HCT116 (cell line): ENCODE results near the gene LAMP1. TPM values are rescaled to one million over a fixed set of nuclear protein-coding genes. Genes with fewer than 3 reads are reported as not detected.

Experiments
- ATAC-seq: fragments of 200-7000 bp; cut with Tn5 transposase; 2 replicates; pipeline ENCODE4 v1.9.1; 2020; ENCODE audit warnings: mild to moderate bottlenecking, moderate library complexity
- BruUV-seq: library from RNA; stranded (reverse); fragments of 400-500 nt; replicated peaks from 2 replicates; lab custom pipeline; 2021; lab: Mats Ljungman, UMichigan
- CTCF ChIA-PET: fragments of 300-600 bp; sonication (Branson Sonifier 250); formaldehyde crosslinking; loops from one replicate; lab custom pipeline; 2021; ENCODE audit warnings: antibody characterized with exemption; lab: Charles Lee
- POLR2A ChIA-PET: fragments of 300-600, 350-600 bp; sonication (Branson Sonifier 250); formaldehyde crosslinking; loops from one replicate; lab custom pipeline; 2021; ENCODE audit warnings: antibody characterized with exemption; lab: Charles Lee
- RAD21 ChIA-PET, 2 experiments: fragments of 300-600 bp; sonication (Branson Sonifier 250); formaldehyde crosslinking; loops; one replicate each; lab custom pipeline; 2023; ENCODE audit warnings: low total read pairs in 2 of 2; ENCODE audit not compliant: uncharacterized antibody in 2 of 2, unreplicated experiment in 2 of 2, low non-redundant PET in 1 of 2; lab: Charles Lee
- DNase-seq: peaks from one replicate; pipeline ENCODE4 v3.0.0-alpha.2; 2010; ENCODE audit warnings: low read depth, low spot score
- H2AFZ ChIP-seq: fragments of 200-600 bp; shearing (Covaris generic), sonication (generic); 2 replicates; pipeline ENCODE4 v1.6.1; 2017; ENCODE audit warnings: low read depth, mixed run types, mixed read lengths, antibody characterized with exemption, low read length; ENCODE audit not compliant: poor library complexity, severe bottlenecking
- H3K27ac ChIP-seq: 2 replicates; pipeline ENCODE4 v1.5.1; 2012; ENCODE audit warnings: low read depth, low read length
- H3K27me3 ChIP-seq: fragments of 200-600 bp; sonication (generic); 2 replicates; pipeline ENCODE4 v1.6.1; 2016; ENCODE audit warnings: mixed run types, low read length, mixed read lengths; ENCODE audit not compliant: insufficient read depth
- H3K36me3 ChIP-seq, 2 experiments: fragments of 200-500 bp in 1 of 2; fragments of 200-600 bp in 1 of 2; sonication (Bioruptor generic) in 1 of 2; sonication (generic) in 1 of 2; 2 replicates each; pipeline versions ENCODE4 v1.5.1 to v1.6.1; 2014 to 2016; ENCODE audit warnings: low read length in 2 of 2, inconsistent platforms in 1 of 2, mixed read lengths in 1 of 2, mixed run types in 1 of 2; ENCODE audit not compliant: insufficient read depth in 2 of 2, control insufficient read depth in 1 of 2
- H3K4me1 ChIP-seq, 2 experiments: fragments of 200-600 bp in 1 of 2; sonication (generic) in 1 of 2; 2 replicates each; pipeline versions ENCODE4 v1.5.1 to v1.6.1; 2012 to 2017; ENCODE audit warnings: low read length in 2 of 2, inconsistent platforms in 1 of 2, mild to moderate bottlenecking in 1 of 2, mixed read lengths in 1 of 2, mixed run types in 1 of 2, moderate library complexity in 1 of 2; ENCODE audit not compliant: insufficient read depth in 2 of 2, control insufficient read depth in 1 of 2
- H3K4me2 ChIP-seq: fragments of 200-600 bp; sonication (generic); 2 replicates; pipeline ENCODE4 v1.6.1; 2017; ENCODE audit warnings: mixed run types, low read length, mixed read lengths
- H3K4me3 ChIP-seq, 2 experiments: fragments of 200-600 bp in 1 of 2; sonication (generic) in 1 of 2; replicated peaks in 1 of 2; 2 replicates each; pipeline ENCODE4 v1.5.1; 2011 to 2016; ENCODE audit warnings: low read length in 2 of 2, control low read depth in 1 of 2, low read depth in 1 of 2, mild to moderate bottlenecking in 1 of 2, mixed read lengths in 1 of 2, mixed run types in 1 of 2
- H3K79me2 ChIP-seq: fragments of 200-600 bp; sonication (generic); 2 replicates; pipeline ENCODE4 v1.6.1; 2017; ENCODE audit warnings: mild to moderate bottlenecking, mixed run types, low read length, moderate library complexity, mixed read lengths; ENCODE audit not compliant: insufficient read depth
- H3K9ac ChIP-seq: fragments of 200-600 bp; sonication (generic); 2 replicates; pipeline ENCODE4 v1.6.1; 2016; ENCODE audit warnings: low read length, mixed read lengths
- H3K9me2 ChIP-seq: fragments of 200-600 bp; sonication (generic), shearing (Covaris generic); 2 replicates; pipeline ENCODE4 v1.6.1; 2017; ENCODE audit warnings: mixed run types, mild to moderate bottlenecking, moderate library complexity; ENCODE audit not compliant: insufficient read depth
- H3K9me3 ChIP-seq, 2 experiments: fragments of 200-500 bp in 1 of 2; fragments of 200-600 bp in 1 of 2; sonication (Bioruptor generic) in 1 of 2; sonication (generic) in 1 of 2; 2 replicates each; pipeline ENCODE4 v1.6.1; 2014 to 2017; ENCODE audit warnings: low read length in 2 of 2, mixed read lengths in 2 of 2, inconsistent platforms in 1 of 2, low read depth in 1 of 2, mild to moderate bottlenecking in 1 of 2, mixed run types in 1 of 2, moderate library complexity in 1 of 2; ENCODE audit not compliant: control insufficient read depth in 1 of 2, insufficient read depth in 1 of 2
- H4K20me1 ChIP-seq: fragments of 200-600 bp; sonication (generic), shearing (Covaris generic); 2 replicates; pipeline ENCODE4 v1.6.1; 2017; ENCODE audit warnings: mixed run types, mild to moderate bottlenecking, moderate library complexity; ENCODE audit not compliant: insufficient read depth
- CBX3 ChIP-seq: IDR thresholded peaks from 2 replicates; pipeline ENCODE4 v1.6.1; 2012; ENCODE audit warnings: low read depth
- CEBPB ChIP-seq: IDR thresholded peaks from 2 replicates; pipeline ENCODE4 v1.6.1; 2012; ENCODE audit warnings: low read depth
- EZH2 ChIP-seq: fragments of 200-600 bp; sonication (generic); IDR thresholded peaks from 2 replicates; pipeline ENCODE4 v1.6.1; 2017; ENCODE audit warnings: antibody characterized with exemption, mixed run types
- EZH2phosphoT487 ChIP-seq: fragments of 200-600 bp; IDR thresholded peaks from 2 replicates; pipeline ENCODE4 v1.6.1; 2018; ENCODE audit warnings: antibody characterized with exemption, borderline replicate concordance
- JUND ChIP-seq: IDR thresholded peaks from 2 replicates; pipeline ENCODE4 v1.6.1; 2012
- MAX ChIP-seq: IDR thresholded peaks from 2 replicates; pipeline ENCODE4 v1.6.1; 2012
- POLR2AphosphoS5 ChIP-seq: IDR thresholded peaks from 2 replicates; pipeline ENCODE4 v1.6.1; 2011; ENCODE audit warnings: mild to moderate bottlenecking, low read depth, low read length, moderate library complexity
- SP1 ChIP-seq: IDR thresholded peaks from 2 replicates; pipeline ENCODE4 v1.6.1; 2012; ENCODE audit warnings: low read depth
- TCF7L2 ChIP-seq: IDR thresholded peaks from 2 replicates; pipeline ENCODE4 v1.7.0; 2011; ENCODE audit warnings: borderline replicate concordance, inconsistent platforms; ENCODE audit not compliant: insufficient read depth, insufficient read length; ENCODE audit errors: extremely low read depth
- YY1 ChIP-seq: IDR thresholded peaks from 2 replicates; pipeline ENCODE4 v1.6.1; 2011; ENCODE audit warnings: low read length, low read depth, moderate library complexity, mild to moderate bottlenecking; ENCODE audit not compliant: insufficient replicate concordance; ENCODE audit errors: extremely low read depth
- ZFX ChIP-seq: fragments of 450-650 bp; IDR thresholded peaks from 2 replicates; pipeline ENCODE4 v1.6.1; 2017
- intact Hi-C: fragments of 100-400 bp; cut with micrococcal nuclease; formaldehyde crosslinking; loops from 2 replicates; pipeline ENCODE4 v1.10.0; 2022
- total RNA-seq: library from RNA; stranded (reverse); gene quantifications from one replicate; pipeline ENCODE4 v1.2.1, GENCODE V29; 2021; ENCODE audit not compliant: unreplicated experiment
- TF ChIP-seq, protein P1 (sequence below), 3 experiments: fragments of 200-600 bp in 1 of 3; sonication (generic) in 1 of 3; IDR thresholded peaks in 2 of 3; conservative IDR thresholded peaks in 1 of 3; 2 replicates each; pipeline ENCODE4 v1.5.1; 2012 to 2017; ENCODE audit warnings: low read depth in 2 of 3, low read length in 2 of 3, antibody characterized with exemption in 1 of 3, borderline replicate concordance in 1 of 3, control low read depth in 1 of 3, mild to moderate bottlenecking in 1 of 3, mixed read lengths in 1 of 3, mixed run types in 1 of 3, moderate library complexity in 1 of 3; ENCODE audit not compliant: insufficient read depth in 1 of 3

LAMP1 gene
- total RNA-seq, 1 experiment from 2014 or later: 158 TPM

- Histone ChIP-seq H2AFZ (no peak overlapping the region), H3K9ac (no peak overlapping the region), H3K4me2 (no peak overlapping the region), H3K79me2 (no peaks in the 10 kb centered on the region), H3K27me3 (no peaks in the 10 kb centered on the region), H3K4me1 (peaks cover 0 to 8% of the 10 kb centered on the region in 2 experiments; a peak in 1 of 4 replicates), H3K4me3 (no peak overlapping the region), H4K20me1 (no peaks in the 10 kb centered on the region), H3K9me3 (no peaks in the 10 kb centered on the region), H3K9me2 (no peaks in the 10 kb centered on the region), H3K36me3 (peaks cover 0 to under 1% of the 10 kb centered on the region in 2 experiments; a peak in 1 of 4 replicates), H3K27ac (no peak overlapping the region)
- CTCF ChIA-PET: no interaction called here
- POLR2A ChIA-PET: no interaction called here
- DNase-seq (no peak), ATAC-seq (peak; percentile 62)
- intact Hi-C loops: no loop called here
- BruUV-seq: no TSS peak
- TF ChIP-seq CEBPB (no peak), POLR2AphosphoS5 (no peak), SP1 (no peak), EZH2phosphoT487 (no peak), CBX3 (no peak), JUND (no peak), EZH2 (no peak), ZFX (no peak), YY1 (no peak), MAX (no peak), TCF7L2 (no peak)
- TF ChIP-seq, protein P1, sequence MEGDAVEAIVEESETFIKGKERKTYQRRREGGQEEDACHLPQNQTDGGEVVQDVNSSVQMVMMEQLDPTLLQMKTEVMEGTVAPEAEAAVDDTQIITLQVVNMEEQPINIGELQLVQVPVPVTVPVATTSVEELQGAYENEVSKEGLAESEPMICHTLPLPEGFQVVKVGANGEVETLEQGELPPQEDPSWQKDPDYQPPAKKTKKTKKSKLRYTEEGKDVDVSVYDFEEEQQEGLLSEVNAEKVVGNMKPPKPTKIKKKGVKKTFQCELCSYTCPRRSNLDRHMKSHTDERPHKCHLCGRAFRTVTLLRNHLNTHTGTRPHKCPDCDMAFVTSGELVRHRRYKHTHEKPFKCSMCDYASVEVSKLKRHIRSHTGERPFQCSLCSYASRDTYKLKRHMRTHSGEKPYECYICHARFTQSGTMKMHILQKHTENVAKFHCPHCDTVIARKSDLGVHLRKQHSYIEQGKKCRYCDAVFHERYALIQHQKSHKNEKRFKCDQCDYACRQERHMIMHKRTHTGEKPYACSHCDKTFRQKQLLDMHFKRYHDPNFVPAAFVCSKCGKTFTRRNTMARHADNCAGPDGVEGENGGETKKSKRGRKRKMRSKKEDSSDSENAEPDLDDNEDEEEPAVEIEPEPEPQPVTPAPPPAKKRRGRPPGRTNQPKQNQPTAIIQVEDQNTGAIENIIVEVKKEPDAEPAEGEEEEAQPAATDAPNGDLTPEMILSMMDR (IDR thresholded peaks at IDR 0.05 in 2 of 3, conservative IDR thresholded peaks at IDR 0.05 in 1 of 3; ENCODE audit: borderline replicate concordance in 1 of 3, insufficient read depth in 1 of 3, low read depth in 2 of 3, low read length in 2 of 3): no peak
- RAD21 ChIA-PET: no interaction called here
Measured at GRCh38 chr13:113337556-113337955, 40.5 kb downstream of the LAMP1 start.
